ENCODE data around the gene PCBP3.

Gene PCBP3

GRCh38 chr21:45834026-45834715 is 190.6 kb downstream of the PCBP3 start:
- DNase-seq (ENCODE audit: insufficient read length) (no peak), FAIRE-seq (no peak)
- TF ChIP-seq TAF1 (IDR thresholded peaks at IDR 0.05; ENCODE audit: borderline replicate concordance, low read depth, low read length) (no peak), POLR2A (IDR thresholded peaks at IDR 0.05; ENCODE audit: low read depth, low read length) (no peak), POLR2AphosphoS5 (IDR thresholded peaks at IDR 0.05; ENCODE audit: low read depth, low read length) (no peak)

- no peak for DNase-seq (ENCODE audit: insufficient read length)
- FAIRE-seq: no peak
- no peak for TF ChIP-seq POLR2AphosphoS5 (IDR thresholded peaks at IDR 0.05; ENCODE audit: low read depth, low read length)
- TF ChIP-seq POLR2A (IDR thresholded peaks at IDR 0.05; ENCODE audit: low read depth, low read length): no peak
- TF ChIP-seq TAF1 (IDR thresholded peaks at IDR 0.05; ENCODE audit: borderline replicate concordance, low read depth, low read length): no peak
Observed at GRCh38 chr21:45834821-45835293, 191.3 kb downstream of the PCBP3 start.

- DNase-seq (ENCODE audit: insufficient read length) (no peak), FAIRE-seq (no peak)
- no peak for TF ChIP-seq POLR2AphosphoS5 (IDR thresholded peaks at IDR 0.05; ENCODE audit: low read depth, low read length)
- TF ChIP-seq TAF1 (IDR thresholded peaks at IDR 0.05; ENCODE audit: borderline replicate concordance, low read depth, low read length): no peak
- TF ChIP-seq POLR2A (IDR thresholded peaks at IDR 0.05; ENCODE audit: low read depth, low read length): no peak
Observed at GRCh38 chr21:45835301-45836267, 192.1 kb downstream of the PCBP3 start.

GRCh38 chr21:45836268-45836655 is 192.7 kb downstream of the PCBP3 start:
- DNase-seq (ENCODE audit: insufficient read length): no peak
- TF ChIP-seq TAF1 (IDR thresholded peaks at IDR 0.05; ENCODE audit: borderline replicate concordance, low read depth, low read length) (no peak), POLR2A (IDR thresholded peaks at IDR 0.05; ENCODE audit: low read depth, low read length) (no peak), POLR2AphosphoS5 (IDR thresholded peaks at IDR 0.05; ENCODE audit: low read depth, low read length) (no peak)

GRCh38 chr21:45836694-45837670 is 193.5 kb downstream of the PCBP3 start:
- no peak for FAIRE-seq
- TF ChIP-seq POLR2AphosphoS5 (IDR thresholded peaks at IDR 0.05; ENCODE audit: low read depth, low read length) (no peak), TAF1 (IDR thresholded peaks at IDR 0.05; ENCODE audit: borderline replicate concordance, low read depth, low read length) (no peak), POLR2A (IDR thresholded peaks at IDR 0.05; ENCODE audit: low read depth, low read length) (no peak)
- DNase-seq (ENCODE audit: insufficient read length): no peak

More at GRCh38 chr21:45836268-45836655, 192.7 kb downstream of the PCBP3 start:
- FAIRE-seq: no peak

GRCh38 chr21:45837936-45838335 is 194.4 kb downstream of the PCBP3 start:
- no peak for DNase-seq (ENCODE audit: insufficient read length)
- no peak for FAIRE-seq
- no peak for TF ChIP-seq TAF1 (IDR thresholded peaks at IDR 0.05; ENCODE audit: borderline replicate concordance, low read depth, low read length)
- TF ChIP-seq POLR2A (IDR thresholded peaks at IDR 0.05; ENCODE audit: low read depth, low read length): no peak
- TF ChIP-seq POLR2AphosphoS5 (IDR thresholded peaks at IDR 0.05; ENCODE audit: low read depth, low read length): no peak

- FAIRE-seq: no peak
- no peak for DNase-seq (ENCODE audit: insufficient read length)
- no peak for TF ChIP-seq TAF1 (IDR thresholded peaks at IDR 0.05; ENCODE audit: borderline replicate concordance, low read depth, low read length)
- no peak for TF ChIP-seq POLR2AphosphoS5 (IDR thresholded peaks at IDR 0.05; ENCODE audit: low read depth, low read length)
- no peak for TF ChIP-seq POLR2A (IDR thresholded peaks at IDR 0.05; ENCODE audit: low read depth, low read length)
Observed at GRCh38 chr21:45838634-45839033, 195.1 kb downstream of the PCBP3 start.

- DNase-seq (ENCODE audit: insufficient read length) (no peak), FAIRE-seq (no peak)
- TF ChIP-seq TAF1 (IDR thresholded peaks at IDR 0.05; ENCODE audit: borderline replicate concordance, low read depth, low read length): no peak
- TF ChIP-seq POLR2A (IDR thresholded peaks at IDR 0.05; ENCODE audit: low read depth, low read length): no peak
- TF ChIP-seq POLR2AphosphoS5 (IDR thresholded peaks at IDR 0.05; ENCODE audit: low read depth, low read length): no peak
Observed at GRCh38 chr21:45839274-45839673, 195.7 kb downstream of the PCBP3 start.

- FAIRE-seq (no peak), DNase-seq (ENCODE audit: insufficient read length) (no peak)
- TF ChIP-seq POLR2AphosphoS5 (IDR thresholded peaks at IDR 0.05; ENCODE audit: low read depth, low read length) (no peak), POLR2A (IDR thresholded peaks at IDR 0.05; ENCODE audit: low read depth, low read length) (no peak), TAF1 (IDR thresholded peaks at IDR 0.05; ENCODE audit: borderline replicate concordance, low read depth, low read length) (no peak)
Observed at GRCh38 chr21:45841033-45841432, 197.5 kb downstream of the PCBP3 start.

- TF ChIP-seq TAF1 (IDR thresholded peaks at IDR 0.05; ENCODE audit: borderline replicate concordance, low read depth, low read length) (no peak), POLR2AphosphoS5 (IDR thresholded peaks at IDR 0.05; ENCODE audit: low read depth, low read length) (no peak), POLR2A (IDR thresholded peaks at IDR 0.05; ENCODE audit: low read depth, low read length) (no peak)
- DNase-seq (ENCODE audit: insufficient read length) (no peak), FAIRE-seq (no peak)
Observed at GRCh38 chr21:45843426-45843825, 199.9 kb downstream of the PCBP3 start.
